ENCODE results near the gene ADSS2.

GRCh38 chr1:244431166-244431565 is 20.5 kb downstream of the ADSS2 start:
- TF ChIP-seq CTCF (IDR thresholded peaks at IDR 0.05): no peak
- no peak for TF ChIP-seq POLR2A (IDR thresholded peaks at IDR 0.05)
